Fibroblast of pulmonary artery (primary cell): ENCODE results near the gene RAMP3.

Source experiments
- DNase-seq: peaks from one replicate; pipeline ENCODE4 v3.0.0-alpha.2; 2010; ENCODE audit warnings: low read depth
- H3K4me3 ChIP-seq: replicated peaks from 2 replicates; pipeline ENCODE4 v1.5.1; 2011; ENCODE audit warnings: low read depth, mild to moderate bottlenecking, control low read depth, low read length, moderate library complexity
- TF ChIP-seq, protein P1 (sequence below): IDR thresholded peaks from 2 replicates; pipeline ENCODE4 v1.5.1; 2011; ENCODE audit warnings: mild to moderate bottlenecking, control low read depth, low read length, inconsistent platforms; ENCODE audit errors: missing control alignments

Gene RAMP3

DNA sequence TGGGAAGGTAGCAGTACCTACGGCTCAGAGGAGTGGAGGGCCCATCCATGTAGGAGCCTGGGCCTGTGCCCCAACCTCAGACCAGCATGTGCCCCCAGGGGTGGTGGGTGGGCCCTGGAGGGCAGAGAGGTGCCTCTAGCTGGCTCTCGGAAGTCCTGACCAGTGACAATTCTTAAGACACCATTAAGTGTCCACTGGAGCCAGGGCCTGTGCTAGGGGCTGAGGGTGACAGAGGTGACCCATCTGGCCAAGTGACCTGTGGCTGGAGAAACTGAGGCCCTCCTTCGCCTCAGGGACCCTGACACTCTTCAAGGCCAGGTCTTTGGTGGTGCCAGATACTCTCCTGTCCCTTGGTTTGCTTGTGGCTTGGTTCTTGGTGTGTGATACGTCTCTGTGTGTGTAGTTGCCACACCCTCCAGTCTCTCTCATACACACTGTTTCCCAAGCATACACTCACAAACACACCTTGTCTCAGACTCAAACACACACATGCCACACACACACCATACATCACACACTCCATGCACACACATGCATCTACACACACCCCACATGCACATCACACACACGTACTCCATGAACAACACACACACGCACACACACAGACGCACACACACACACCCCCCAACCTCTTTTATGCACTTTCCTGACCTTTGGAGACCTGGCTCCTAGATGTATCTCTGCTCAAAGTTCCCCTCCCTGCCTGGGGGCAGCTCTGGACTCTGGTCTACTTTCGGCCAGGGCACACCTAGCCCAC, 897 bp upstream of the RAMP3 start:
- no peak overlapping the region for H3K4me3 ChIP-seq
- no peak for DNase-seq
- TF ChIP-seq, protein P1, sequence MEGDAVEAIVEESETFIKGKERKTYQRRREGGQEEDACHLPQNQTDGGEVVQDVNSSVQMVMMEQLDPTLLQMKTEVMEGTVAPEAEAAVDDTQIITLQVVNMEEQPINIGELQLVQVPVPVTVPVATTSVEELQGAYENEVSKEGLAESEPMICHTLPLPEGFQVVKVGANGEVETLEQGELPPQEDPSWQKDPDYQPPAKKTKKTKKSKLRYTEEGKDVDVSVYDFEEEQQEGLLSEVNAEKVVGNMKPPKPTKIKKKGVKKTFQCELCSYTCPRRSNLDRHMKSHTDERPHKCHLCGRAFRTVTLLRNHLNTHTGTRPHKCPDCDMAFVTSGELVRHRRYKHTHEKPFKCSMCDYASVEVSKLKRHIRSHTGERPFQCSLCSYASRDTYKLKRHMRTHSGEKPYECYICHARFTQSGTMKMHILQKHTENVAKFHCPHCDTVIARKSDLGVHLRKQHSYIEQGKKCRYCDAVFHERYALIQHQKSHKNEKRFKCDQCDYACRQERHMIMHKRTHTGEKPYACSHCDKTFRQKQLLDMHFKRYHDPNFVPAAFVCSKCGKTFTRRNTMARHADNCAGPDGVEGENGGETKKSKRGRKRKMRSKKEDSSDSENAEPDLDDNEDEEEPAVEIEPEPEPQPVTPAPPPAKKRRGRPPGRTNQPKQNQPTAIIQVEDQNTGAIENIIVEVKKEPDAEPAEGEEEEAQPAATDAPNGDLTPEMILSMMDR = no peak

- no peak overlapping the region for H3K4me3 ChIP-seq
- TF ChIP-seq, protein P1 = no peak
- DNase-seq = no peak
Observed at GRCh38 chr7:45157286-45157652, 322 bp upstream of the RAMP3 start.

DNA sequence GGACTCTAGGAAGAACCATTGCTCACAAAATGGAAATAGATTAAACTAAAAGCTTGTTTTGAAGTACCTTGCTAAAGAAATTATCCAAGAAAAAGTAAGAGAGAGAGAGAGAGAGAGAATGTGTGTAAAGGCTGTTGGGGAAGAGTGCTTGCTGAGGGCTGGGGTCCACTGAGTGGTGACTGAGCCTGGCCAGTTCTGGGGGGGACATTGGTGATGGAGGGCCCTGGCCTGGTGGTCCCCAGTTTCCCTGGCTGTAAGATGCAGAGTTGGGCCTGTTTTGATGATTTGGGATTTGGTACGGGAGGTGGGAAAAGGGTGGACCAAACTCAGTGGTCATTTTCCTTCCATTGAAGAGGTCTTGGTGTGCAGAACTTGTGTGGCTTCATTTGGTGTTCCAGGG, 880 bp downstream of the RAMP3 start:
- H3K4me3 ChIP-seq = no peak overlapping the region
- TF ChIP-seq, protein P1 = no peak
- no peak for DNase-seq

- TF ChIP-seq, protein P1 = no peak
- H3K4me3 ChIP-seq = no peak overlapping the region
- DNase-seq = no peak
Observed at GRCh38 chr7:45159296-45159695, 1.7 kb downstream of the RAMP3 start.

DNA sequence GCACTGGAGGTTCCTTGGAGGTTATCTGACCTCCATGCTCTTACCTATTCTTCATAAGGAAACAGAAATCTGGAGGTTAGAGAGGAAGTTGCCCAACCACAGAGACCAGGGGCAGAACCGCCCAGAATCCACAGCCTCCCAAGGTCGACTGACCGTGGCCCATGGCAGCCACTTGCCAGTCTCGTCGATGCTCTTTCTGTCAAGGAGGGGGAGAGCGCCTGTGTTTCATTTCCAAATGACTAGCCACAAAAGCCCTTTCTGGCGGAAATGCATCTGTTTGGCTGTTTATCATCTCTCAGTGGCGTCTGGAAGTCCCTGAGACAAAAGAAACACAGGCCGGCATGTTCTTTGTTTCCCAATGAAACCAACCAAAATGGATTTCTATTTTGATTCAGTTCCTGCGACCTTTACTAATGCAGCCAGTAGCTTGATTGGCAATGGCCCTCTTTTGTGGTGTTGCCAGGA, 2.9 kb downstream of the RAMP3 start:
- no peak for DNase-seq
- TF ChIP-seq, protein P1 = no peak
- no peak overlapping the region for H3K4me3 ChIP-seq

DNA sequence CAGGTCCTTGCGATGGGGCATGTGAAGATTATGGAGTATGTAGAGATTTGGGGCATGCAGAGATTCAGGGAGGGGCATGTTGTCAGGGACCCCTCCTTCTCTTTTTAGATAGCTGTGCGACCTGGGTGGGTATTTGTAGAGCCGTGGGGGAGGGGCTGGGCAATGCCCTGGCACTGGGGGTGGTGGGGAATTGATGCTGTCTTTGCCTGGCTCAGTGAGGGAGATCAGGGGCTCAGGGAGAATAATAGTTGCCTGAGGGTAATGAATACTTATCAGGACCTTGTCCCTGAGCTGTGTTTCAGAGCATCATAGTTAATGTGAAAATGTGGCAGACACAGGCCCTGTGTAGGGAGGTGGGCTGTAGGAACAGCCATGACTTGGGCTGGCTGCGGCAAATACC, 3.5 kb downstream of the RAMP3 start:
- TF ChIP-seq, protein P1 = no peak
- DNase-seq = no peak
- H3K4me3 ChIP-seq = no peak overlapping the region

DNA sequence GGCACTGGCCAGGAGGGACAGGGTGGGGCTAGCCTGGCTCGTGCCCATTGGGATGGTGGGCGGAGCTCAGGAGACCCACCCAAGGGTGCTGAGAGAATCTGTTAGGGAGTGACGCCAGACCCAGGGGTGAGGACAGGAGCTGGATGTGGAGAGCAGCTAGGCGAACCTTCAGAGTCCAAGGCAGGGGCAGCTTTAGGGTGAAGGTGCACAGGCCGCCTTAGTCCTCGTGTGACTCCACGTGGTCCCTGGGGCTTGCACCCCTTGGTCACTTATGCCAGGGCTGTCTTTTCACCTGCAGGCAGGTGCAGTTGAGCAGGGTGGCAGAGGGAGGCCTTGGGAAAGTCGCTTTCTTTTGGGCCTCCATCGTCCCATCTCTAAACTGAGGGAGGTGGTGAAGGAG, 4.3 kb downstream of the RAMP3 start:
- DNase-seq = no peak
- TF ChIP-seq, protein P1 = no peak
- H3K4me3 ChIP-seq = no peak overlapping the region
